Measurements from ENCODE around the gene GRM7. TPM values are rescaled to one million over a fixed set of nuclear protein-coding genes. Genes with fewer than 3 reads are reported as not detected.

The GRM7 gene
- total RNA-seq, 1 experiment from 2014 or later: not detected

GRCh38 chr3:7388026-7388425 lies 527.1 kb downstream of the GRM7 start:
- DNase-seq (ENCODE audit: low read depth, low spot score): no peak
- ChIA-PET CTCF (no interaction called here), POLR2A (no interaction called here), RAD21 (ENCODE audit: low non-redundant PET in 1 of 2, low total read pairs in 2 of 2, uncharacterized antibody in 2 of 2, unreplicated experiment in 2 of 2) (no interaction called here)
- no peaks in the 10 kb centered on the region for H3K79me2 ChIP-seq (ENCODE audit: insufficient read depth, low read length)
- H4K20me1 ChIP-seq (ENCODE audit: insufficient read depth): no peaks in the 10 kb centered on the region
- TF ChIP-seq CEBPB (IDR thresholded peaks at IDR 0.05; ENCODE audit: low read depth): no peak
- no peak for TF ChIP-seq ELF1 (IDR thresholded peaks at IDR 0.05; ENCODE audit: borderline replicate concordance, low read depth)
- no peak for TF ChIP-seq POLR2A (IDR thresholded peaks at IDR 0.05; ENCODE audit: borderline replicate concordance, extremely low read depth, insufficient read depth, insufficient read length)
- no peak for TF ChIP-seq SRF (IDR thresholded peaks at IDR 0.05; ENCODE audit: low read depth)
- TF ChIP-seq FOSL1 (IDR thresholded peaks at IDR 0.05; ENCODE audit: low read depth): no peak
- no peak for TF ChIP-seq ZBTB33 (IDR thresholded peaks at IDR 0.05; ENCODE audit: extremely low read depth, insufficient replicate concordance, low read length)
- TF ChIP-seq EZH2 (IDR thresholded peaks at IDR 0.05): no peak
- no peak for TF ChIP-seq JUND (IDR thresholded peaks at IDR 0.05)
- TF ChIP-seq CTCF (IDR thresholded peaks at IDR 0.05 in 2 of 3, conservative IDR thresholded peaks at IDR 0.05 in 1 of 3; ENCODE audit: borderline replicate concordance in 1 of 3, insufficient read depth in 1 of 3, low read depth in 2 of 3, low read length in 2 of 3): no peak
- no peak for TF ChIP-seq REST (IDR thresholded peaks at IDR 0.05; ENCODE audit: low read depth)
- H3K4me3 ChIP-seq (replicated peaks in 1 of 2; ENCODE audit: low read depth in 1 of 2, low read length in 2 of 2): no peak overlapping the region
- H3K27me3 ChIP-seq (ENCODE audit: insufficient read depth, low read length): no peaks in the 10 kb centered on the region
- no TSS peak for BruUV-seq (replicated peaks)
- H3K27ac ChIP-seq (ENCODE audit: low read depth, low read length): no peak overlapping the region
- no peaks in the 10 kb centered on the region for H3K36me3 ChIP-seq (ENCODE audit: control insufficient read depth in 1 of 2, insufficient read depth in 2 of 2, low read length in 2 of 2)
- intact Hi-C loops (cut with micrococcal nuclease): no loop called here
- H3K9ac ChIP-seq (ENCODE audit: low read length): no peak overlapping the region
- no peaks in the 10 kb centered on the region for H3K9me3 ChIP-seq (ENCODE audit: control insufficient read depth in 1 of 2, insufficient read depth in 1 of 2, low read depth in 1 of 2, low read length in 2 of 2)
- H3K4me1 ChIP-seq (ENCODE audit: control insufficient read depth in 1 of 2, insufficient read depth in 2 of 2, low read length in 2 of 2): no peaks in the 10 kb centered on the region
- ATAC-seq: no peak
- no peak overlapping the region for H3K4me2 ChIP-seq (ENCODE audit: low read length)
- no peak overlapping the region for H2AFZ ChIP-seq (ENCODE audit: low read depth, low read length, poor library complexity, severe bottlenecking)
- no peaks in the 10 kb centered on the region for H3K9me2 ChIP-seq (ENCODE audit: insufficient read depth)
